HG02571 (cell line): ENCODE measurements around the gene BMP7.
"Not testable (repeated sequence)": the region's sequence is repeated elsewhere in the genome, so short reads cannot be mapped to it uniquely, and the experiment has no call there.

Experiments used
- ATAC-seq: cut with Tn5 transposase; IDR thresholded peaks from one replicate; pipeline ENCODE4 v1.9.1; 2021; ENCODE audit warnings: mild to moderate bottlenecking, moderate library complexity; ENCODE audit not compliant: unreplicated experiment

The BMP7 gene

GRCh38 chr20:57195469-57196100 is 70.9 kb downstream of the BMP7 start:
- no peak for ATAC-seq

DNA sequence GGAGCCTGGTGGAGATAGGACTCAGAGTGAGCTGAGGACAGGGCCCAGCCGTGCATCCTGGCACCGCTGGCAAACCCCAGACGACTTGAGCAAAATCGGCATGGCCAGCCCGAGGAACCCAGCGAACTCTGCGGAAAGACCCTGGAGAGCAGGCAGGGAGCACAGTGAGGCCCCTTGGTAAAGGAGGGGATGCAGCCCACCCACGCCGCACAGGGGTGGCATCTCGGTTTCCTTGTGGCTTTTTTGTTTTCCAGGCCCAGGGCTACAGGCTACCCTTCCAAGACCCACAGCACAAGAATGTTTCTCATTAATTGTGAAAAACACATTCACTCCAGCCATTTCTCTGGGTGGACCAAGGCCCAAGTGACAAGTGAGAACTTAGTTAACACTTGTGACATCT is 71.4 kb downstream of the BMP7 start:
- no peak for ATAC-seq

- no peak for ATAC-seq
Measured at GRCh38 chr20:57194154-57194553, 72.3 kb downstream of the BMP7 start.

DNA sequence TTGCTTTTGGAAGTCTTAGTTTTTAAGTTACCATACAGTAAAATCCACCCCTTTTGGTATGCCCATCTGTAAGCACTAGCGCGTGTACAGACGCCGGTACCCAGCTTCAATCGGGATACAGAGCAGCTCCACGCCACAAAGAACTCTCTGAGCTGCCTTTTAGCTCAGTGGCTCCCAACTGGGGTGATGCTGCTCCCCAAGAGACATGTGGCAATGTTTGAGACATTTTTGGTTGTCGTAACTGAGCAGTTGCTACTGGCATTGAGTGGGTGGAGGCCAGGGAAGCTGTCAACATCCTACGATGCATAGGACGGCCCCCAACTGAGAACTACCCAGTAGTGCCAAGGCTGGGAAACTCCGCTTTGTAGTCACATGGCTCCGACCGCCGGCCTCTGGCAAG is 73.3 kb downstream of the BMP7 start:
- no peak for ATAC-seq

DNA sequence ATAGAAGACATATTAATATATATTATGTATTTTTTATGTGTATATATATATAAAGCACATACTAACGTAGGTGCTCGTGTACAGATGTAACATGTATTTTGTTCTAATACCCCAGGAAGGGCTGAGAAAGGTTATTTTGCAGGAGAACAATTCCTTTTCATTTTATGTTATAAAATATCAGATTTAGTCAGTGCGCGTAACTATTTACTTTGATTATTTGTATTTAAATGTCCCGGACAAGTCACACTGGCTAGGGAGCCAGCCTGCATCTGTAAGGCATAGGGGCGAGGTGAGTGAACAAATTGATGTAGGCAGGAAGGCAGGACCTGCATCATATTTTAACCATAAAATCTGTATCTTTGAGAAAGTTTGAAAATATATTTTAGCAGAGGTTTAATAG is 74.1 kb downstream of the BMP7 start:
- ATAC-seq = no peak

DNA sequence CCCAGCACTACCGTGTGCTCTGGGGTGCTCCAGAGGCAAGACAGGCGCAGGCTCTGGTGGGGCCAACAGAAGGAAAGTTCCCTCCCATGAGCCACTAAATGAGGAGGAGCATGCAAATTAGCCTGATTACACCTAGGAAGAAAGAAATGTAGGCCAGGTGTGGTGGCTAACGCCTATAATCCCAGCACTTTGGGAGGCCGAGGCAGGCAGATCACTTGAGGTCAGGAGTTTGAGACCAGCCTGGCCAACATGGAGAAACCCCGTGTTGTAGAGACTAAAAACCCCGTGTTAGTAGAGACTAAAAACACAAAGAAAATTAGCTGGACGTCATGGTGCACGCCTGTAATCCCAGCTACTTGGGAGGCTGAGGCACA is 75.2 kb downstream of the BMP7 start:
- ATAC-seq = not testable (repeated sequence)

DNA sequence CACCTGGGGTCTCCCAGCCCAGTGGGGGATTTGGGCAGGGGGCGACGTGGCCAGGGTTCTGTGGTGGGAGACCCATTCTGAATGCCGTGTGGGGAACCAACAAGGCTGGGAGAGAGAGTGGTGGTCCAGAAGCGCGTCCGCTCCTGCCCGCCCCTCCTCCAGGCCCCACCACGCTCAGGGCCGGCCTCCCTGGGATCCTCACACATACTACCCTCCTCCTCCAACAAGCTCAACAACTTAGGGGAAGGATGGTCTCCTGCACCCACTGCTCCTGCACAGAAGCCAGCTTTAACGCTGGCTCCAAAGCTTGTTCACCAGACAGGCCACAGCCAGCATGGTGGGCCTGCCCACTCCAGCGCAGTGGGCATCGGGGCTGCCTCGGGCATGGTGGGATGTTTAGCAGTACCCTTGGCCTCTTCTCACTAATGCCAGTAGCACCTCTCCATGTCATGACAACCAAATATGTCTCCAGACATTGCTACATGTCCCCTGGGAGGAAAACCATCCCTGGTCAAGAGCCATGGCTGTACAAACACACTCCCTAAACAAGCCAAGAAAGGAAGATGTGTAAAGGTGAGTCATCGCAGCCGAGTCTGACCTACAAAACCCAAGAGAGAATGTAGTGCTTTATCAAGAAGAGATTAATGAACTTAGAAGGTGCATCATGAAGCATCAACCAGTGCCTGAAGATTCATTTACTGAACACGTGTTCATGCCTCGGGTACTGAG is 75.7 kb downstream of the BMP7 start:
- ATAC-seq = no peak

- no peak for ATAC-seq
Measured at GRCh38 chr20:57189713-57190112, 76.7 kb downstream of the BMP7 start.

- no peak for ATAC-seq
Measured at GRCh38 chr20:57188576-57189079, 77.8 kb downstream of the BMP7 start.

DNA sequence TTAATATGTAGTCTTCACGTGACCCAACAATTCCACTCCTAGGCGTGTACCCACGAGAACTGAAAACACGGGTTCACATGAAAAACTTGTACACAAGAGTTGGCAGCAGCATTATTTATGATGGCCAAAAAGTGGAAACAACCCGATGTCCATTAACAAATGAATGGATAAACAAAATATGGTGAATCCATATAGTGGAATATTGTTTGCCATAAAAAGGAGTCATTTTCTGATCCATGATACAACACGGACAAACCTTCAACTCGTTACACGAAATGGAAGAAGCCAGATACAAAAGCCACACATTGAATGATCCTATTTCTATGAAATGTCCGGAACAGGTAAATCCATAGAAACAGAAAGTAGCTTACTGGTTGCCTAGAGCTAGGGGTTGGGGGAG is 78.4 kb downstream of the BMP7 start:
- ATAC-seq = no peak

DNA sequence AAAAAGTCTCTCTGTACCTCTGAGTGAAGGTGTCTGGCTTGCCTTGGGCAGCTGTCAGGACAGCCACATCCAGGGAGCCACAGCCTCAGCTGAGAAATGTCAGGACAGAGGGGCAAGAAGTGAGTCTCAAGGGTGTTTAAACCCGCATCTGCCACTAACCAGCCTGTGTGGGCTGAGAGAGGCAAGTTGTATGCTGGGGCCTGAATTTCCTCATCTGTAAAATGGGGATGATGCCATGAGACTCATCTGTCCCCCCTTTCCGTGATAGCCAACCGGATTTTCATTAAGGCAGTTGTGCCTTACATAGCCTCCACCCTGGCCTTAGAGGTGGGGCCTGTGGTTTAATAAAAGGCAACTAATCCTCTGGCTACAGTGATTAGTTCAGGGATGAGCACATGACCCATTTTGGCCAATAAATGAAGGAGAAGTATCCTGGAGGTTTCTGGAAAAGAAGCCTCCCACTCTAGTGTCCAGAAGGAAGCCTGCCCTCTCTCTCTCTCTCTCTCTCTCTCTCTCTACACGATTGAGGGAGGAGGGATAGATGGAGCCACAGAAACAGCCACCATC is 79.3 kb downstream of the BMP7 start:
- no peak for ATAC-seq

DNA sequence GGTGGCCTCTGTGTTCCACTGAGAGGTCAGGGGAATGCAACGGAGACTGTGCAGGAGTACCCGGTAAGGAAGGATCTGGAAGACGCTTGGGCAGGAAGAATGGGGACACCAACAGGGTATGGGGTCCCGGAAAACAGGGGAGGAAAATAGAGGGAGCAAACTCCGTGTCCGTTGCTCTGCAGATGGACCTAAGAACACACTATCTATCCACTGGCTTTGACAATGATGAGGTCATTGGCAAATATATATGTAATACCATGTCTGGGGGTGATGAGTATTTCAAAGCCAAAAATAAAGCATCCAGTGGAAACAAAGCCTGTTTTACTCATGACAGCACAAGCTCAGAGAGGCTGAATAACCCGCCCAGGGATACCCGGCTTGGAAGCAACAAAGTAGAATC is 80.2 kb downstream of the BMP7 start:
- ATAC-seq = no peak

- ATAC-seq = no peak
Measured at GRCh38 chr20:57185188-57185743, 81.2 kb downstream of the BMP7 start.

DNA sequence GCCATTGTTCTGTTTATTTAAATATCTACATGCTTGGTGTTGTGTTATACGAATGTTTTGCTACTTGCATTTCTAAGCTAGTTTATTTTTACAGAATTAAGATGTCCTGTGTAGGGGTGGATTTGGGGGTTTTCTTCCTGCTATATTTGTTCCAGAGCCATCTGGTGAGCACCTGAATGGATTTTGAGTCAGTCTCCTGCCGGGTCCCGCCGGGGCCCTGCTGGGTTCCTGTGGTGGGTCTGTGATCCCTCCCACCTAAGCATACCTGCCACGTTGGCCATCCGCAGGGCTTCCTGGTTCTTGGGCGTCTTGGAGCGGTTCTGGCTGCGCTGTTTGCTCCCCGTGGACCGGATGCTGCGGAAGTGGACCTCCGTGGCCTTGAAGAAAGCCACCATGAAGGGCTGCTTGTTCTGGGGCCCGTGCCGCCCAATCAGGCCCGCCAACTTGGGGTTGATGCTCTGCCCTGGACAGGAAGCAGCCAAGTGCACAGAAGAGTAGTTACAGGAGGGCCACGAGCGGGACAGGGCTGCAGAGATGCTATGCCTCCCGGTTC is 82.9 kb downstream of the BMP7 start:
- ATAC-seq = no peak

DNA sequence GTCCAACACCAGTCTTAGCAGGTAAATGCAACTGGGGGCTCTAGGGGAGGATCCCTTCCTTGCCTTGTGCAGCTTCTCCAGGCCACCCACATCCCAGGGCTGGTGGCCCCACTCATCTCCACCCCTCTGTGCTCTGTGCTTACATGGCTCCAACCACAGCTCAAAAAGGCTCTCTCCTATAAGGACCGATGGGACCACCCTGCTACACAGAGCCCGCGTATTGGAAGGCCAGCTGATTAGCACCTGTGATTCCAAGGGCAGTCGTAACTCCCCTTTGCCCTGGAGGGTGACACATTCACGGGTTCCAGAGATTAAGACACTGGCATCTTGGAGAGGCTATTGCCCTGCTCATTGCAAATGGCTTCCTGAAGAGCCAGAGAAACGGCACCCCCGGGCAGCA is 84.8 kb downstream of the BMP7 start:
- no peak for ATAC-seq

DNA sequence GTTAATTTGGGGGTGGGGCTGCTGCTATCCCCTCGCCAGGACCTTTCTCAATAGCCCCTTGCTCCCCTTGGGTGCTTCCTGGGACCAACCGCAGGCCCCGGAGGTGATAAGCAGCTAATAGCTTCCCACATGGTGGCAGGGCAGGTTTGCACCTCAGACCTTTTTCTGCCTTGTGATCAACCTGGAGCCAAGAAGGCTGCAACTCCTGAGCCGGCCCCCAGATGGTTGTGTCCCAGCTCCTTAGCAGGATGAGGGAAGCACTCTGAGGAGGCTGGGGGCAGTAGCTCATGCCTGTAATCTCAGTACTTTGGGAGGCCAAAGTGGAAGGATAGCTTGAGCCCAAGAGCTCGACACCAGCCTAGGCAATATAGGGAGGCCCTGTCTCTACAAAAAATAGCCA is 85.5 kb downstream of the BMP7 start:
- no peak for ATAC-seq

DNA sequence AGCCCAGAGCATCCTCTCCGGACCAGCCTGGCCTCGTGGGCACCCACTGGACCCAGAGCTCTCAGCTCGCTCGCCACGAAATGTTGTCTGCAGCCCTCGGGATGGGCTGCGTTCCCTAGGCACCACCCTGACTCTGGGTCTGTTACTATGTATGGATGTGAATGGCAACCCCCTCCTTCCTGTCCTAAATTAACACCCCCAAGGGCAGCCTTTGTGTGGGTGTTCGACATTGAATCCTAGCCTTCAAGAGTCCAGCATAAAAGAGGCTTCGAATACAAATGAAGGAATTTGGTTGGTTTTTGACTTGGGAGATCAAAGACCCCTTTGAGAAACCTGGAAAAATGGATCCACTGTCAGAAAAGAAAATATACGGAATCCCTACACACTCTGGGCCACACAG is 86.1 kb downstream of the BMP7 start:
- ATAC-seq = no peak

GRCh38 chr20:57179265-57179664 is 87.2 kb downstream of the BMP7 start:
- no peak for ATAC-seq

GRCh38 chr20:57178582-57179111 is 87.8 kb downstream of the BMP7 start:
- no peak for ATAC-seq

- ATAC-seq = no peak
Measured at GRCh38 chr20:57177636-57178280, 88.7 kb downstream of the BMP7 start.

DNA sequence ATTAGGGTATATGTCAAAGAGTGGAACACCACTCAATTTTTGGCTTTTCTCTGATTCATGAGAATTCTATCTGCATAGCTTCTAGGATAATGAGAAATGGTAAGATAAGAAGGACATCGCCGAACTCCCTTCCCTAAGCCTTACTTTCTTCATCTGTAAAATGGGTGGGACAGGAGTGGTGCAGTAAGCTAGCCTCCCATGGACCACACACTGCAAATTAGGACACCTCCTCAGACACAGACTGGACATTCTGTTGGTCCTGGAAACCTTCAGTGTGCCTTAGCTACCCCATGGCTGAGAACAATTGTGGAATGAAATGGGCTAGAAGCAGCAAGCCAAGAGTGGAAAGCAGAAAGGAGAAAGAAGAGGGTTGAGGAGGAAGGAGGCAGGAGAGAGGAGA is 89.6 kb downstream of the BMP7 start:
- ATAC-seq = no peak
